ENCODE results near the gene ABCC11.

The ABCC11 gene

DNA sequence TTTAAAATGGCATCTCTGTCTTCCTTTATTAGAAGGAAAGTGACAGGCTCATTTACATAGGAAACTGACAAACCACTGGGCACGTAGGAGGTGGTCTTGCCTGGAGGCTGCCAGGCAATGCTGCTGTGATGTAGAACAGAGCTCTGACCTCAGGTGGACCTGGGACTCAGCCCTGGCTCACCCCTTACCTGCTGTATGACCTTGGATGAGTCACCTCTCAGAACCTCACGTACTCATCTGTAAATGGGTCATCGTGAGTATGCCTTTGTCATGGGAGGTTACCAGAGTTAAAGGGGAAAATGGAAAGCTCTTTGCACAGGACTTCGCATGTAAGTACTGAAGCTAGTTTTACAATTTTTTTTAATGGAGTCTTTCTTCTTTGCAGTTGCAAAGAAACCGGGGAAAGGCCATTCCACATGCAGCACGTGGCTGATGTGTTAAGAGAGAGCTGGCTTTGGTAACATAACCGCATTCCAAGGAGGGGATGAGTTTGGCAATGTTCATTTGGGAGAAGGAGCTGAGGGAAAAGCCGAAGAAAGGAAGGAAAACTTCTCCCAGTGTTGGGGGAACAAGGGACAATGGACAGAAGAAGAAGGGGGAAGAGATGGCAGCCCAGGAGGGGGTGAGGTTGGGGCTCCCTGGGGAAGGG lies 40.6 kb downstream of the ABCC11 start:
- Histone ChIP-seq H2BK12ac (ENCODE audit: low read length) (no peak overlapping the region), H3K4ac (ENCODE audit: low read length) (no peak overlapping the region), H3K27me3 (ENCODE audit: control insufficient read depth in 3 of 3, insufficient read depth in 3 of 3, low read depth in 1 of 3, low read length in 3 of 3) (peaks cover 0 to 9% (median 0%) of the 10 kb centered on the region in 3 experiments), H3K9ac (ENCODE audit: low read depth, low read length, poor library complexity) (no peak overlapping the region), H3K4me1 (ENCODE audit: control insufficient read depth in 2 of 2, insufficient read depth in 1 of 2, low read depth in 1 of 2, low read length in 2 of 2) (no peaks in the 10 kb centered on the region), H2BK120ac (ENCODE audit: low read depth, low read length) (no peak overlapping the region), H3K9me3 (replicated peaks in 1 of 2; ENCODE audit: control insufficient read depth in 2 of 2, insufficient read depth in 1 of 2, low read depth in 1 of 2, low read length in 2 of 2) (no peaks in the 10 kb centered on the region), H3K36me3 (replicated peaks in 1 of 2; ENCODE audit: control insufficient read depth in 2 of 2, insufficient read depth in 2 of 2, low read length in 2 of 2) (no peaks in the 10 kb centered on the region), H3K4me2 (ENCODE audit: insufficient read depth, low read length, poor library complexity, severe bottlenecking) (no peak overlapping the region), H3K14ac (ENCODE audit: low read length) (peak overlapping the region; percentile 76), H2BK15ac (ENCODE audit: low read length) (no peak overlapping the region), H3K23ac (ENCODE audit: low read depth, low read length, poor library complexity) (no peak overlapping the region), H2AK5ac (ENCODE audit: low read depth, low read length) (no peak overlapping the region), H4K91ac (ENCODE audit: low read depth, low read length, poor library complexity) (no peak overlapping the region), H3K4me3 (ENCODE audit: low read length in 2 of 2) (peak overlapping the region in 1 of 2 donors; percentile 30), H4K8ac (ENCODE audit: low read depth, low read length) (no peak overlapping the region), H3K18ac (ENCODE audit: low read length) (no peak overlapping the region), H3K79me1 (ENCODE audit: low read depth, low read length) (no peaks in the 10 kb centered on the region), H2AFZ (ENCODE audit: low read length) (no peak overlapping the region), H3K27ac (replicated peaks; ENCODE audit: low read length) (no peak overlapping the region), H2BK5ac (ENCODE audit: low read length) (no peak overlapping the region)
- DNase-seq (ENCODE audit: low spot score): no peak
- no CpG with 5 or more reads among the region's 8 CpGs for WGBS, 2 donors (ENCODE audit: extremely low coverage in 2 of 2, insufficient read length in 2 of 2, insufficient replicate concordance in 1 of 2)

GRCh38 chr16:48204825-48205151 lies 42.6 kb downstream of the ABCC11 start:
- no peak overlapping the region for H4K91ac ChIP-seq (ENCODE audit: low read depth, low read length, poor library complexity)
- no peak overlapping the region for H2BK15ac ChIP-seq (ENCODE audit: low read length)
- H3K9ac ChIP-seq (ENCODE audit: low read depth, low read length, poor library complexity): no peak overlapping the region
- no peak overlapping the region for H2BK12ac ChIP-seq (ENCODE audit: low read length)
- no peak overlapping the region for H3K27ac ChIP-seq (replicated peaks; ENCODE audit: low read length)
- H3K23ac ChIP-seq (ENCODE audit: low read depth, low read length, poor library complexity): no peak overlapping the region
- H3K9me3 ChIP-seq (replicated peaks in 1 of 2; ENCODE audit: control insufficient read depth in 2 of 2, insufficient read depth in 1 of 2, low read depth in 1 of 2, low read length in 2 of 2): no peaks in the 10 kb centered on the region
- no peak overlapping the region for H3K14ac ChIP-seq (ENCODE audit: low read length)
- H3K4me2 ChIP-seq (ENCODE audit: insufficient read depth, low read length, poor library complexity, severe bottlenecking): no peak overlapping the region
- no peak overlapping the region for H3K4me3 ChIP-seq (ENCODE audit: low read length in 2 of 2)
- no peak for DNase-seq (ENCODE audit: low spot score)
- no peak overlapping the region for H3K18ac ChIP-seq (ENCODE audit: low read length)
- no peak overlapping the region for H2BK120ac ChIP-seq (ENCODE audit: low read depth, low read length)
- no CpG with 5 or more reads among the region's 6 CpGs for WGBS, 2 donors (ENCODE audit: extremely low coverage in 2 of 2, insufficient read length in 2 of 2, insufficient replicate concordance in 1 of 2)
- H2AFZ ChIP-seq (ENCODE audit: low read length): no peak overlapping the region
- no peak overlapping the region for H2AK5ac ChIP-seq (ENCODE audit: low read depth, low read length)
- peaks cover 0 to 6% (median 0%) of the 10 kb centered on the region in 3 experiments for H3K27me3 ChIP-seq (ENCODE audit: control insufficient read depth in 3 of 3, insufficient read depth in 3 of 3, low read depth in 1 of 3, low read length in 3 of 3)
- H4K8ac ChIP-seq (ENCODE audit: low read depth, low read length): no peak overlapping the region
- H3K4ac ChIP-seq (ENCODE audit: low read length): no peak overlapping the region
- H3K36me3 ChIP-seq (replicated peaks in 1 of 2; ENCODE audit: control insufficient read depth in 2 of 2, insufficient read depth in 2 of 2, low read length in 2 of 2): no peaks in the 10 kb centered on the region
- H3K79me1 ChIP-seq (ENCODE audit: low read depth, low read length): no peaks in the 10 kb centered on the region
- H3K4me1 ChIP-seq (ENCODE audit: control insufficient read depth in 2 of 2, insufficient read depth in 1 of 2, low read depth in 1 of 2, low read length in 2 of 2): no peaks in the 10 kb centered on the region
- H2BK5ac ChIP-seq (ENCODE audit: low read length): no peak overlapping the region

GRCh38 chr16:48203974-48204824 lies 43.1 kb downstream of the ABCC11 start:
- no peaks in the 10 kb centered on the region for H3K36me3 ChIP-seq (replicated peaks in 1 of 2; ENCODE audit: control insufficient read depth in 2 of 2, insufficient read depth in 2 of 2, low read length in 2 of 2)
- H2BK5ac ChIP-seq (ENCODE audit: low read length): no peak overlapping the region
- H3K27ac ChIP-seq (replicated peaks; ENCODE audit: low read length): no peak overlapping the region
- no peak overlapping the region for H2BK12ac ChIP-seq (ENCODE audit: low read length)
- no peaks in the 10 kb centered on the region for H3K9me3 ChIP-seq (replicated peaks in 1 of 2; ENCODE audit: control insufficient read depth in 2 of 2, insufficient read depth in 1 of 2, low read depth in 1 of 2, low read length in 2 of 2)
- no peak overlapping the region for H2BK15ac ChIP-seq (ENCODE audit: low read length)
- no CpG with 5 or more reads among the region's 8 CpGs for WGBS, 2 donors (ENCODE audit: extremely low coverage in 2 of 2, insufficient read length in 2 of 2, insufficient replicate concordance in 1 of 2)
- no peak overlapping the region for H3K4me2 ChIP-seq (ENCODE audit: insufficient read depth, low read length, poor library complexity, severe bottlenecking)
- no peak overlapping the region for H4K91ac ChIP-seq (ENCODE audit: low read depth, low read length, poor library complexity)
- H2BK120ac ChIP-seq (ENCODE audit: low read depth, low read length): no peak overlapping the region
- no peak overlapping the region for H2AFZ ChIP-seq (ENCODE audit: low read length)
- H3K18ac ChIP-seq (ENCODE audit: low read length): no peak overlapping the region
- H3K4me3 ChIP-seq (ENCODE audit: low read length in 2 of 2): no peak overlapping the region
- H3K9ac ChIP-seq (ENCODE audit: low read depth, low read length, poor library complexity): no peak overlapping the region
- H4K8ac ChIP-seq (ENCODE audit: low read depth, low read length): no peak overlapping the region
- no peaks in the 10 kb centered on the region for H3K79me1 ChIP-seq (ENCODE audit: low read depth, low read length)
- DNase-seq (ENCODE audit: low spot score): no peak
- H3K4ac ChIP-seq (ENCODE audit: low read length): no peak overlapping the region
- H3K14ac ChIP-seq (ENCODE audit: low read length): no peak overlapping the region
- H2AK5ac ChIP-seq (ENCODE audit: low read depth, low read length): no peak overlapping the region
- H3K27me3 ChIP-seq (ENCODE audit: control insufficient read depth in 3 of 3, insufficient read depth in 3 of 3, low read depth in 1 of 3, low read length in 3 of 3): peaks cover 0 to 6% (median 0%) of the 10 kb centered on the region in 3 experiments
- H3K23ac ChIP-seq (ENCODE audit: low read depth, low read length, poor library complexity): no peak overlapping the region
- no peaks in the 10 kb centered on the region for H3K4me1 ChIP-seq (ENCODE audit: control insufficient read depth in 2 of 2, insufficient read depth in 1 of 2, low read depth in 1 of 2, low read length in 2 of 2)

DNA sequence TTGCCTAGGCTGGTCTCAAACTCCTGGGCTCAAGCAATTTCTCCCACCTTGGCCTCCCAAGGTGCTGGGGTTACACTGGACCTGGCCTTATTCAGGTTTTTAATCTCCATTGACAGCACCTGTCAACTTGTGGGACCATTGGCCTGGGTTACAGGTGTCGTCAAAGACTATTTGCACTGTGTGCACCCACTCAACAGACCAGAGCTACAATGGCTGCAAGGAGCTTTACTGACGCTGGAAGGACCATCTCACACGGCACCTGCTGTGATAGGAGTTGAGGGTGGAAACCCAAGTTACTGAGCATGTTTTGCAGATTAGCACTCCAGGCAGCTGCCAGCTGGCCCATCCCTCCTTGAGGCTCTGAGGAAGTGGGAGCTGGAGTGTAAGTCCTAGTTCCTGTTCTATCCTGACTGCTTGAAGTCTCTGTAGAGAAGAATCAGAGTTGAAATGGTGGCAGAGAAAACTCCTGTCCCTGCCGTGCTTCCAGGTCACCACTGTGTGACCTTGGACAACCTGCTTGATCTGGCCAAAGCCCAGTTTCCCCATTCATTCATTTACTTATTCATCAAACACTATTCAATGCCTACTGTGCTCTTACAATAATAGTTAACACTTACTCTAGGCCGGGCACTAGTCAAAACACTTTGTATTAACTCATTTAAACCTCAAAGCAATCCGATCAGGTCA lies 45.7 kb downstream of the ABCC11 start:
- H3K4ac ChIP-seq (ENCODE audit: low read length): no peak overlapping the region
- WGBS, 2 donors (ENCODE audit: extremely low coverage in 2 of 2, insufficient read length in 2 of 2, insufficient replicate concordance in 1 of 2): no CpG with 5 or more reads among the region's 6 CpGs
- H3K9me3 ChIP-seq (replicated peaks in 1 of 2; ENCODE audit: control insufficient read depth in 2 of 2, insufficient read depth in 1 of 2, low read depth in 1 of 2, low read length in 2 of 2): no peaks in the 10 kb centered on the region
- no peak for DNase-seq (ENCODE audit: low spot score)
- H3K79me1 ChIP-seq (ENCODE audit: low read depth, low read length): no peaks in the 10 kb centered on the region
- no peak overlapping the region for H2BK120ac ChIP-seq (ENCODE audit: low read depth, low read length)
- peak overlapping the region; percentile 35 for H3K18ac ChIP-seq (ENCODE audit: low read length)
- H3K14ac ChIP-seq (ENCODE audit: low read length): no peak overlapping the region
- peak overlapping the region; percentile 10 for H2AFZ ChIP-seq (ENCODE audit: low read length)
- no peak overlapping the region for H4K8ac ChIP-seq (ENCODE audit: low read depth, low read length)
- H3K9ac ChIP-seq (ENCODE audit: low read depth, low read length, poor library complexity): no peak overlapping the region
- H2BK15ac ChIP-seq (ENCODE audit: low read length): no peak overlapping the region
- H3K4me2 ChIP-seq (ENCODE audit: insufficient read depth, low read length, poor library complexity, severe bottlenecking): no peak overlapping the region
- no peak overlapping the region for H3K4me3 ChIP-seq (ENCODE audit: low read length in 2 of 2)
- no peaks in the 10 kb centered on the region for H3K4me1 ChIP-seq (ENCODE audit: control insufficient read depth in 2 of 2, insufficient read depth in 1 of 2, low read depth in 1 of 2, low read length in 2 of 2)
- H2AK5ac ChIP-seq (ENCODE audit: low read depth, low read length): no peak overlapping the region
- peaks cover 0 to 6% (median 0%) of the 10 kb centered on the region in 3 experiments for H3K27me3 ChIP-seq (ENCODE audit: control insufficient read depth in 3 of 3, insufficient read depth in 3 of 3, low read depth in 1 of 3, low read length in 3 of 3)
- H2BK12ac ChIP-seq (ENCODE audit: low read length): no peak overlapping the region
- H3K23ac ChIP-seq (ENCODE audit: low read depth, low read length, poor library complexity): no peak overlapping the region
- H4K91ac ChIP-seq (ENCODE audit: low read depth, low read length, poor library complexity): no peak overlapping the region
- H2BK5ac ChIP-seq (ENCODE audit: low read length): no peak overlapping the region
- H3K36me3 ChIP-seq (replicated peaks in 1 of 2; ENCODE audit: control insufficient read depth in 2 of 2, insufficient read depth in 2 of 2, low read length in 2 of 2): no peaks in the 10 kb centered on the region
- no peak overlapping the region for H3K27ac ChIP-seq (replicated peaks; ENCODE audit: low read length)
